ENCODE measurements around the gene TARS1.
A peak's percentile ranks its signal among the peaks of the same experiment; 100 is the strongest.

The TARS1 gene

GRCh38 chr5:33438996-33439395 lies 1.8 kb upstream of the TARS1 start:
- DNase-seq (ENCODE audit: low read depth in 3 of 3, low spot score in 1 of 3), result no peak

- no peak for DNase-seq (ENCODE audit: low read depth in 3 of 3, low spot score in 1 of 3)
These were observed 772 bp upstream of the TARS1 start for GRCh38 chr5:33439905-33440481.

DNA sequence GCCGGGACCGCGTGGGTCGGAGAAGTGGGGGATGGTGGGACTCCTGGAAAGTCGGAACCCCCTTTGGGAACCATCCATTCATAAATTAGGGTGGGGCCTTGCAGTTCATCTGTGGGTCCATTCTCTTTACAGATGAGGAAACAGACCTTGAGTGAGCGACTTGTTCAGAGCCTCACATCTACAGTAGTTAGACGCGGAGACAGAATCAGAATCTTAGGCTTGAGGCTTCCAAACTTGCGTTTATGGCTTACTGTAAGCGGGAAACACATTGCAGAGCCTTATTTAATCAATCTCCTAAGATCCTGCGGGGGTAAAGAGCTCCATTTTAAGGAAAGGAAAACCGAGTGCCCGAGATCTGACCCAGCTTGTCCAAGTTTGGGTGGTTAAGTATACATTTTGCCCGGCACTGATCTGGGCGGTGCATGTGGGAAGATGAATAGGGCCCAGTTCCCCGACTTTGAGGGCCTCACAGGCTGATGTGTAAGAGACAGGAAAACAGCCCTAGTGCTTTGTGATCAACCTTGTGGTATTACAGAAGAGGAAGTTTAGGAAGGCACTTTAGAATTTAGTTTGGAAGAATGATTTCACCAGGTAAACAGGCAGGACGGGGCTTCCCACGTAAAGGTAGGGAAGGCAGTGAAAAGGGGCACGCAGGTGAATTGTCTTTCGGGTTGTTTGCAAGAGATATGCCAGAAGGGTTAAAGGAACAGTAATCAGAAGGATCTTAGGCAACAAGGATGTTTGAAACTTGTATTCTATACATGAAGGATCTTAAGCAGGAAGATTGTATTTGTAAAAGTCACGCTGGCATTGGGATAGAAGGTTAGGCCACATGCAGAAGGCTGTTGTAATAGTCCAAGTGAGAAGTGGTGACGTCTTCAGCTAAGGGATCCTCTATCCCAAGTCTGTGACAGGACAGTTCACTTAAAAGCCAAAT lies 744 bp downstream of the TARS1 start:
- peak in 1 of 3 donors; percentile 7 for DNase-seq (ENCODE audit: low read depth in 3 of 3, low spot score in 1 of 3)

- DNase-seq (ENCODE audit: low read depth in 3 of 3, low spot score in 1 of 3), result no peak
These were observed 3.8 kb downstream of the TARS1 start for GRCh38 chr5:33444542-33444941.

- DNase-seq (ENCODE audit: low read depth in 3 of 3, low spot score in 1 of 3), result no peak
These were observed 5.0 kb downstream of the TARS1 start for GRCh38 chr5:33445798-33446197.

- no peak for DNase-seq (ENCODE audit: low read depth in 3 of 3, low spot score in 1 of 3)
These were observed 7.4 kb downstream of the TARS1 start for GRCh38 chr5:33448118-33448517.

DNA sequence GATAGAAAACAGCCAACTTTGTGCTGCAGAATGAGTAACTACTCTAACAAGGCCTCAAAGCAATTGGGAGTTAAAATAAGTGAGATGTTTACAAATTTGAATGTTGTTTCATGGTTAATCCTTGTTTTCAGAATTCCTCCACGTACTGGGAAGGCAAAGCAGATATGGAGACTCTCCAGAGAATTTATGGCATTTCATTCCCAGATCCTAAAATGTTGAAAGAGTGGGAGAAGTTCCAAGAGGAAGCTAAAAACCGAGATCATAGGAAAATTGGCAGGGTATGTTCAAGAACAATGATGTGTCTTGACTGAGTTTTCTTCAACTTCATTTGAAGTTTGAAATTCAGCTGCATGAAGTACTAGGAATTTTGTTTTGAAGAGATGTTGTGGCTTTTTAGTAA lies 16.4 kb downstream of the TARS1 start:
- no peak for DNase-seq (ENCODE audit: low read depth in 3 of 3, low spot score in 1 of 3)

- DNase-seq (ENCODE audit: low read depth in 3 of 3, low spot score in 1 of 3), result no peak
These were observed 17.1 kb downstream of the TARS1 start for GRCh38 chr5:33457817-33458216.

DNA sequence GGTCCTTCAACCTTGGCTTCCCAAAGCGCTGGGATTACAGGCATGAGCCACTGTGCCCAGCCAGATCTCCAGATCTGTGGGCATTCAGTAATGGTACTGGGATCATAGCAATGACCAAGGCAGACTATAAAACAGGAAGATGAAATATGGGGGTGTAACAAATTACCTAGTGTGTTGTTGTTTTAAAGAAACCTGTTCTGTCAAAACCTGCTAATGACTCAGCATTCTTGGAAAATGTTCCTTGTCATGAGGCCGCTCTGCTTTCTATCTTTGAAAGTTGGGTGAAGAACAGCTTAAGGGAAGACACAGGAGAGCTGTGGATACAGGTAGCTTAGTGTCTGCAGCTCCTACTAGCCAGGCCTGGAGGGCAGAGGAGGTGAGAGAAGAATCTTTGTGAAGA lies 19.4 kb downstream of the TARS1 start:
- no peak for DNase-seq (ENCODE audit: low read depth in 3 of 3, low spot score in 1 of 3)

GRCh38 chr5:33462456-33462855 lies 21.7 kb downstream of the TARS1 start:
- DNase-seq (ENCODE audit: low read depth in 3 of 3, low spot score in 1 of 3), result no peak

DNA sequence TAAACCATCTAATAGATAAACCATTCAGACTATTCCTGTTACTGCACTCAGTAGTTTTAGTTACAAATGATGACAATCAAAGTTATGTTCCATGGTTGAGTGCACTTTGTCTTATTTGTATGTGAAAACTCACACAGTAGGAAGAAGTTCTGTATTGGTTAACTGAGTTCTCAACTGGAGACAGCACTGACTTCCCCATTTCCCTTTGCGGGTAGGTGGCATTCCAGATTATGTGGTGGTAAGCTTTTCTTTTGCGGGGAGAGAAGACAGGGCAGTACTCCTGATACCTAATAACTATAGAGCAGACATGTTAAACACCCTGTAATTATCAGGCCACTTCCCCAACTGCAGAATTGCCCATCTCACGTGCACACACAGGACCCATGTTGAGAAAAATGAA lies 24.4 kb downstream of the TARS1 start:
- DNase-seq (ENCODE audit: low read depth in 3 of 3, low spot score in 1 of 3), result no peak

DNA sequence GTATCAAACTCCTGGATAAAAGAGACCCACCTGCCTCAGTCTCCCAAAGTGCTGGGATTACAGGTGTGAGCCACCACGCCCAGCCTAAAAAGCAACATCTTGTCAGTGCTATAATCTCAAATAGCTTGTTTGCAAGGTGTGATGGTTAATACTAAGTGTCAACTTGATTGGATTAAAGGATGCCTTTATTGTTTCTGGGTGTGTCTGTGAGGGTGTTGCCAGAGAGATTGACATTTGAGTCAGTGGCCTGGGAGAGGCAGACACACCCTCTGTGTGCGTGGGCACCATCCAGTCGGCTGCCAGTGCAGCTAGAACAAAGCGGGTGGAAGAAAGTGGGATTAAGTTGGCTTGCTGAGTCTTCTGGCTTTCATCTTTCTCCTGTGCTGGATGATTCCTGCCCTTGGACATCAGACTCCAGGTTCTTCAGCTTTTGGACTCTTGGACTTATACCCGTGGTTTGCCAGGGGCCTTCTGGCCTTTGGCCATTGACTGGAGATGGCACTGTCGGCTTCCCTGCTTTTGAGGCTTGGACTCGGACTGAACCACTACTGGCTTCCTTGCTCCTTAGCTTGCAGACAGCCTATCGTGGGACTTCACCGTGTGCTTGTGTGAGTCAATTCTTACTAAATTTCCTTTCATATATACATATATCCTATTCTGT lies 28.1 kb downstream of the TARS1 start:
- no peak for DNase-seq (ENCODE audit: low read depth in 3 of 3, low spot score in 1 of 3)

DNA sequence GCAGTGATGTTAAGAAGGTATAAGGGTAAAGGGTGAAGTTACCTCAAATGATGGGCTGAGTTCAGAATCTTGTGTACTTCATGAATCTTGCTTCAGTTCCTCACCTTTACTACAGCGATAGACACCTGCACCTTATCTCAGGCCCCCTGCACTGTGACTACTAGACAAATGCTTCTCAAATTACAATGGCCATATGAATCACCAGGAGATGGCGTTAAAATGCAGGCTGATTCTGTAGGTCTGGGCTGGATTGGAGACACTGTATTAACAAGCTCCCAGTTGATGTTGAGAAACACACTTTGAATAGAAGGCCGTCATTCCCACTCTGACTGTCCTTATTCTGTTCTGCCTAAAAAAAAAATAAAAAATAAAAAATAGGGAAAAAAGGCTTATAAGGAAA lies 29.8 kb downstream of the TARS1 start:
- DNase-seq (ENCODE audit: low read depth in 3 of 3, low spot score in 1 of 3), result no peak

DNA sequence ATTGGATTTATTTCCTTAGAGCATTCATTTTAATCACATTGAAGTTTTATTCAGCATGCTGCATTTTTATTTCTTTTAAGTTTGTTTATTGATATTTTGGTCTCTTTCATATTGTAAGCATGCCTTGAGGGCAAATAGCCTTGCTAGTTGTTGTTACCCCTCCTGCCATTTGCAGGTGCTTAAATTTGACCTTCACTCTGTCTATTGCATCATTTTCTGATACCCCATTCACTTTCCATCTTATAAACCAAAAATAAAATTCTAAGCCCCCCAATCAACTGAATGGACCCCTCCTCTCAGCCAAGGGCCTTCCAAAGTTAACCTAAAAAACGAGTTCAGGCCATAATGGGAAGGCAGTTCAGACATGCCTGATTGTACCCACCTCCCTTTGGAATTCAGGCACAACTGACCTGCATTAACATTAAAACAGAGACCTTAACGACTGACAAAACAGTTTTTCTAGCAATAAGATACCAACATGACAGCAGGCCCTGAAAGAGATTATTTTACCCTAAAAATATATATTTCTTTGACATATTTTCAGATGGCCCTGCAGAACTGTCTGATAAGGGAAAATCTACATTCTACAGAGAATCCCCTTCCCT lies 32.1 kb downstream of the TARS1 start:
- DNase-seq (ENCODE audit: low read depth in 3 of 3, low spot score in 1 of 3), result no peak

GRCh38 chr5:33474004-33474403 lies 33.2 kb downstream of the TARS1 start:
- DNase-seq (ENCODE audit: low read depth in 3 of 3, low spot score in 1 of 3), result no peak

- no peak for DNase-seq (ENCODE audit: low read depth in 3 of 3, low spot score in 1 of 3)
These were observed 34.2 kb downstream of the TARS1 start for GRCh38 chr5:33474931-33475499.

DNA sequence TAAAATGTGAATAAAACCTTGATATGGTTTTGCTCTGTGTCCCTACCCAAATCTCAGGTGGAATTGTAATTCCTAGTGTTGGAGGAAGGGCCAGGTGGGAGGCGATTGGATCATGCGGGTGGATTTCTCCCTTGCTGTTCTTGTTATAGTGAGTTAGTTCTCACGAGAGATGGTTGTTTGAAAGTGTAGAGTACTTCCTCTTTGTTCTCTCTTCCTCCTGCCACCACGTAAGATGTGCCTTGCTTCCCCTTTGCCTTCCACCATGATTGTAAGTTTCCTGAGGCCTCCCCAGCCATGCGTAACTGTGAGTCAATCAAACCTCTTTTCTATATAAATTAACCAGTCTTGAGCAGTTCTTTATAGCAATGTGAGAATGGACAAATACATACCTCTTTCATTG lies 34.9 kb downstream of the TARS1 start:
- DNase-seq (ENCODE audit: low read depth in 3 of 3, low spot score in 1 of 3), result no peak

DNA sequence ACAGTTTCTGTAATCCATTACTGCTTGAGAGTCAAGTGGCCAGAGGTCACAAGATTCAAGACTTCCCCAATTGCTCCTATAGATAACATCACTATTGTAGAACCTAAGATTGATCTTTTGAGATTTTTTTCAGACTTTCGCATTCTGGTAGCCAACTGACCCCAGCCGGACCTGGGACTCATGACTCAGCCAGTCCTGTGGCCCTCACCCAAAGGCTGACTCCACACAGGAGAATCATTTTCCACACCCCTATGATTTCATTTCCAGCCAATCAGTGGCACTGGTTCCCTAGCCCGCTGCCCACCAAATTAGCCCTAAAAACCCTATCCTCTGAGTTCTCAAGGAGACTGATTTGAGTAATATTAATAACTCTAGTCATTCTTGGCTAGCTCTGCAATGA lies 36.2 kb downstream of the TARS1 start:
- DNase-seq (ENCODE audit: low read depth in 3 of 3, low spot score in 1 of 3), result no peak

GRCh38 chr5:33477816-33478215 lies 37.1 kb downstream of the TARS1 start:
- DNase-seq (ENCODE audit: low read depth in 3 of 3, low spot score in 1 of 3), result no peak

DNA sequence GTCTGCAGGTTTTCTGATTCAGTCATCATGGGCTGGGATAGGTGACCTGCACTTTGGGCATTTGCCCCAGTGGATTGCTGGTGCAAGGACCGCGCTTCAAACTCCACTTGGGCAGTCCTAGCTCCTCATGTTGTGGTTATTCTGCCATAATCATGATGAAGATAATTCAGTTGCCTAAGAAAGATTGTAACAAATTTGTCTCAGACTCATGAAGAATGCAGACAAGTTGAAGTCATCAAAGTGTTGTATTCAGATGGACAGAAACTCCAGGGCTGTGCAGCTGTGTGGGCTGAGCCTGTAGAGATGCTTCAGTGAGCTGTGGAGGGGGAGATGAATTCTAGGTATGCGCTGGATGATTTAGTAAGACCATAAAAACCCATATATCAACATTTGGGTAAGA lies 38.5 kb downstream of the TARS1 start:
- no peak for DNase-seq (ENCODE audit: low read depth in 3 of 3, low spot score in 1 of 3)

GRCh38 chr5:33480876-33481275 lies 40.1 kb downstream of the TARS1 start:
- DNase-seq (ENCODE audit: low read depth in 3 of 3, low spot score in 1 of 3), result no peak
